ENCODE measurements around the gene WASF3.

DNA sequence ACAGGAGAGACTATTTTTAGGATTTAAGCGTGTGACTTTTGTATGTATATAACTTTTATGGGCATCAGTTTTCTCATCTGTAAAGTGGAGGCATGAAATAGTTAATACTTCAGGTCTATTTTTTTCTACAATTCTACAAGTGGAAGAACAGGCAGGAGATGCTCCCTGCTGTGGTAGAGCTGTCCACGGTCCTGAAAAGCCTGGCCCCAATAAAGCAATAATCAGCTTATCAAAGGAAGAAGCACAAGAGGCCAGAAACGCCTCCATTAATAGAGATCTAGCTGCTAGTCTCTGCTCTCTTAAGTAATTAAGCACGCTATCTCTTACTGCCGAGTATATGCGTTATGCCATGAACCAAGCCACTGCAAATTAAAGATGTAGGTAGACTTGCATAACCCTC is 28.0 kb upstream of the WASF3 start:
- no peak for TF ChIP-seq POLR2AphosphoS5 (IDR thresholded peaks at IDR 0.05)
- TF ChIP-seq POLR2A (IDR thresholded peaks at IDR 0.05) = no peak
- TF ChIP-seq, protein P1, sequence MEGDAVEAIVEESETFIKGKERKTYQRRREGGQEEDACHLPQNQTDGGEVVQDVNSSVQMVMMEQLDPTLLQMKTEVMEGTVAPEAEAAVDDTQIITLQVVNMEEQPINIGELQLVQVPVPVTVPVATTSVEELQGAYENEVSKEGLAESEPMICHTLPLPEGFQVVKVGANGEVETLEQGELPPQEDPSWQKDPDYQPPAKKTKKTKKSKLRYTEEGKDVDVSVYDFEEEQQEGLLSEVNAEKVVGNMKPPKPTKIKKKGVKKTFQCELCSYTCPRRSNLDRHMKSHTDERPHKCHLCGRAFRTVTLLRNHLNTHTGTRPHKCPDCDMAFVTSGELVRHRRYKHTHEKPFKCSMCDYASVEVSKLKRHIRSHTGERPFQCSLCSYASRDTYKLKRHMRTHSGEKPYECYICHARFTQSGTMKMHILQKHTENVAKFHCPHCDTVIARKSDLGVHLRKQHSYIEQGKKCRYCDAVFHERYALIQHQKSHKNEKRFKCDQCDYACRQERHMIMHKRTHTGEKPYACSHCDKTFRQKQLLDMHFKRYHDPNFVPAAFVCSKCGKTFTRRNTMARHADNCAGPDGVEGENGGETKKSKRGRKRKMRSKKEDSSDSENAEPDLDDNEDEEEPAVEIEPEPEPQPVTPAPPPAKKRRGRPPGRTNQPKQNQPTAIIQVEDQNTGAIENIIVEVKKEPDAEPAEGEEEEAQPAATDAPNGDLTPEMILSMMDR (IDR thresholded peaks at IDR 0.05 in 8 of 11, conservative IDR thresholded peaks at IDR 0.05 in 3 of 11) = no peak

All from spleen (tissue), 7 donors.